H1 (cell line): ENCODE data around the gene PLP2. TPM values are rescaled to one million over a fixed set of nuclear protein-coding genes. Genes with fewer than 3 reads are reported as not detected.

ENCODE experiments used
- CTBP2 ChIP-seq: IDR thresholded peaks from 2 replicates; pipeline ENCODE4 v1.7.0; 2011; ENCODE audit warnings: borderline replicate concordance, mild to moderate bottlenecking, moderate library complexity, mixed read lengths, low read length; ENCODE audit not compliant: insufficient read depth, insufficient read length
- EZH2 ChIP-seq: fragments of 200-600 bp; sonication (generic); IDR thresholded peaks from 2 replicates; pipeline ENCODE4 v1.7.1; 2012; ENCODE audit warnings: low read depth, mild to moderate bottlenecking, moderate library complexity, low read length, inconsistent platforms; ENCODE audit not compliant: severe bottlenecking
- FOSL1 ChIP-seq: IDR thresholded peaks from 2 replicates; pipeline ENCODE4 v1.6.1; 2011; ENCODE audit warnings: mild to moderate bottlenecking, low read depth, low read length, moderate library complexity; ENCODE audit not compliant: insufficient read depth
- GABPA ChIP-seq: IDR thresholded peaks from 2 replicates; pipeline ENCODE4 v1.6.1; 2011; ENCODE audit warnings: mild to moderate bottlenecking, low read length, moderate library complexity, borderline replicate concordance; ENCODE audit not compliant: insufficient read depth
- GTF2F1 ChIP-seq: IDR thresholded peaks from 2 replicates; pipeline ENCODE4 v1.6.1; 2012; ENCODE audit warnings: low read depth, low read length, improper control_type of control experiment, borderline replicate concordance
- HDAC2 ChIP-seq, 2 experiments: fragments of 300-600 bp in 1 of 2; sonication (generic) in 1 of 2; IDR thresholded peaks; 2 replicates each; pipeline ENCODE4 v1.6.1; 2011 to 2012; ENCODE audit warnings: low read depth in 2 of 2, low read length in 2 of 2, mild to moderate bottlenecking in 2 of 2, moderate library complexity in 2 of 2, borderline replicate concordance in 1 of 2, inconsistent platforms in 1 of 2
- HDAC6 ChIP-seq: IDR thresholded peaks from one replicate; pipeline ENCODE4 v1.7.1; 2012; ENCODE audit warnings: low read depth, mild to moderate bottlenecking, inconsistent platforms, low read length, moderate library complexity
- KDM4A ChIP-seq: IDR thresholded peaks from one replicate; pipeline ENCODE4 v1.7.1; 2012; ENCODE audit warnings: low read depth, mild to moderate bottlenecking, moderate library complexity, low read length, inconsistent platforms; ENCODE audit not compliant: severe bottlenecking
- MAFK ChIP-seq: IDR thresholded peaks from 2 replicates; pipeline ENCODE4 v1.6.1; 2012; ENCODE audit warnings: low read depth, mild to moderate bottlenecking, improper control_type of control experiment, low read length
- NRF1 ChIP-seq: IDR thresholded peaks from 2 replicates; pipeline ENCODE4 v1.6.1; 2011; ENCODE audit warnings: mild to moderate bottlenecking, low read depth, low read length, improper control_type of control experiment
- POU5F1 ChIP-seq: IDR thresholded peaks from 2 replicates; pipeline ENCODE4 v1.6.1; 2011; ENCODE audit warnings: low read depth, mild to moderate bottlenecking, low read length, moderate library complexity
- RBBP5 ChIP-seq: IDR thresholded peaks from 2 replicates; pipeline ENCODE4 v1.7.1; 2012; ENCODE audit warnings: low read depth, mild to moderate bottlenecking, inconsistent platforms, low read length, moderate library complexity, borderline replicate concordance
- RFX5 ChIP-seq: IDR thresholded peaks from 2 replicates; pipeline ENCODE4 v1.6.1; 2011; ENCODE audit warnings: low read depth, low read length, improper control_type of control experiment, borderline replicate concordance
- SIN3A ChIP-seq, 2 experiments: IDR thresholded peaks in 1 of 2; conservative IDR thresholded peaks in 1 of 2; 2 replicates each; pipeline ENCODE4 v1.6.1; 2011 to 2012; ENCODE audit warnings: low read length in 2 of 2, improper control_type of control experiment in 1 of 2, low read depth in 1 of 2, mild to moderate bottlenecking in 1 of 2
- SIRT6 ChIP-seq: IDR thresholded peaks from one replicate; pipeline ENCODE4 v1.7.1; 2012; ENCODE audit warnings: low read length, inconsistent platforms
- SIX5 ChIP-seq: IDR thresholded peaks from 2 replicates; pipeline ENCODE4 v1.6.1; 2011; ENCODE audit warnings: mild to moderate bottlenecking, low read depth, low read length
- polyA plus RNA-seq, 7 experiments: library from polyadenylated mRNA; depleted of rRNA in 3 of 7; stranded (reverse) in 5 of 7; unstranded in 2 of 7; fragments of >200 nt in 5 of 7; fragments of 200-250 nt in 2 of 7; gene quantifications; 1 replicate in 5 of 7; 2 replicates in 1 of 7; 4 replicates in 1 of 7; pipeline versions ENCODE4 v1.2.1 to v1.2.3, GENCODE V29; 2011 to 2013; ENCODE audit warnings: missing spikeins in 2 of 7, mixed read lengths in 2 of 7
- total RNA-seq: library from RNA; stranded (reverse); fragmentation: NEBNext Ultra II Directional; extraction: Animal tissue kit (Norgen Biotek cat#: 25700); gene quantifications from 2 replicates; pipeline ENCODE4 v1.2.1, GENCODE V29; 2021

Gene PLP2
- total and polyA plus RNA-seq, 2 of the 8 experiments (the other 6 are each of a cell fraction or from before 2014, with no cell fraction given): 10.3 to 23.4 TPM

GRCh38 chrX:49199906-49200771, 28.4 kb downstream of the PLP2 start, which contains the start of gene SYP (continued):
- no peak for TF ChIP-seq SIRT6
- no peak for TF ChIP-seq POU5F1
- peak; percentile 11 for TF ChIP-seq KDM4A
- no peak for TF ChIP-seq MAFK
- TF ChIP-seq HDAC2 (IDR thresholded peaks at IDR 0.05; ENCODE audit: borderline replicate concordance in 1 of 2, low read depth in 2 of 2, low read length in 2 of 2): peak in 1 of 2 experiments; percentile 68; a peak in 1 of 4 replicates
- TF ChIP-seq GTF2F1: no peak
- no peak for TF ChIP-seq RBBP5
- TF ChIP-seq RFX5: no peak
- no peak for TF ChIP-seq EZH2
- peak; percentile 40 for TF ChIP-seq CTBP2
- no peak for TF ChIP-seq HDAC6
- TF ChIP-seq FOSL1: 0 out of 2 replicates have a peak, but pooled peaks have one; percentile 17
- TF ChIP-seq NRF1: peak; percentile 64
- TF ChIP-seq SIN3A (conservative IDR thresholded peaks at IDR 0.05 in 1 of 2, IDR thresholded peaks at IDR 0.05 in 1 of 2; ENCODE audit: low read depth in 1 of 2, low read length in 2 of 2): peak; percentile 86 to 97; a peak in 3 of 4 replicates
- TF ChIP-seq SIX5: no peak
- no peak for TF ChIP-seq GABPA
